Dedifferentiated amniotic fluid mesenchymal stem cell (primary cell): Measurements from ENCODE around the gene DSCAML1.

Experiments used
- DNase-seq: peaks from one replicate; pipeline ENCODE4 v3.0.0-alpha.2; 2016; ENCODE audit errors: extremely low spot score

The DSCAML1 gene

GRCh38 chr11:117521974-117522373 is 275.0 kb downstream of the DSCAML1 start:
- no peak for DNase-seq

DNA sequence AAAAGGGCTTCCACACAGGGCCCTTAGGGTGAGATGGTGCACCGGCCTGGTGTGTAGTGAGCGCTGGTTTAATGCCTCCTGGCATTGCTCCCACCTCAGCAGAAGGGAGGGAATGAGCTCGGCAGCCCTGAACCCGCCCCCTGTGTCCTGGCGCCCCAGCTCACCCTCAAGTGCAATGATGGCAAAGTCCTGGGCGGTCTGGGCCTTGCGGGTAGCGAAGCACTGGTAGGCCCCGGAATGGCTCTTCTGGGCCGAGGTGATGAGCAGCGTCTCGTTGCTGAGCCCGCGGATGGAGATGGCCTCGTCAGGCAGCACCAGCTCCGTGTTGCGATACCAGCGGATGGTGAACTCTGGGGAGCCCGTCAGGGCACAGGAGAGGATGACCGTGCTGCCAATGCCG is 276.1 kb downstream of the DSCAML1 start:
- no peak for DNase-seq

DNA sequence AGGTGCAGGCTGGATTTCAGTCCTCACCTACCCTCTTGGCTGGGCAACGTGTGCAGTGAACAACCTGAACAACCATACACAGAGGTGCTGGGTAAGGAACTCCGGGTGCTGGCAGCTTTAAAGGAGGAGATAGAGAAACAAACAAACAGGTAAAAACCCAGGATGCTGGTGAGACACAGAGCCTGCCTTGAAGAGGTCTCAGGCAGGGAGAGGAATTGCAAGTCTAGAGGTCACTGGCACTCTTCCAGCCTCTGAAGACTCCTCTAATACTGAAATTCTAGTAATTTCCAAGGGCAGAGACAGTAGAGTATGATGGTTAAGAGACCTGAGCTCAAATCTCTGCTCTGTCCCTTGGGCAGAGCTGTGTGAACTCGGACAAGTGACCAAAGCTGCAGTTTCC is 276.8 kb downstream of the DSCAML1 start:
- DNase-seq, result no peak

DNA sequence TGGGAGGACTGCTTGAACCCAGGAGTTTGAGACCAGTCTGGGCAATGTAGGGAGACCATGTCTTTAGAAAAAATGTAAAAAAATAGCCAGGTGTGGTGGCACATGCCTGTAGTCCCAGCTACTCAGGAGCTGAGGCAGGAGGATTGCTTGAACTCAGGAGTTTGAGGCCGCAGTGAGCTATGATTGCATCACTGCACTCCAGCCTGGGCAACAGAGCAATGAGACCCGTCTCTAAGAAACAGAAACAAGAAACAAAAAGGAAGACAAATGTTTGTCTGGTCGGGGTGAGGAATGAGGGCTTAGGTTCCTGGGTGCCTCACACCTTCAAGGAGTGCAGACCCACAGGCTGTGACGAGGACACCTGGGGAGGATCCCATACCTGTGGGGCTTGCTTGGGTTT is 277.4 kb downstream of the DSCAML1 start:
- DNase-seq, result no peak

- DNase-seq, result no peak
Observed at GRCh38 chr11:117519170-117519569, 277.8 kb downstream of the DSCAML1 start.

GRCh38 chr11:117518455-117518854 is 278.6 kb downstream of the DSCAML1 start:
- no peak for DNase-seq

DNA sequence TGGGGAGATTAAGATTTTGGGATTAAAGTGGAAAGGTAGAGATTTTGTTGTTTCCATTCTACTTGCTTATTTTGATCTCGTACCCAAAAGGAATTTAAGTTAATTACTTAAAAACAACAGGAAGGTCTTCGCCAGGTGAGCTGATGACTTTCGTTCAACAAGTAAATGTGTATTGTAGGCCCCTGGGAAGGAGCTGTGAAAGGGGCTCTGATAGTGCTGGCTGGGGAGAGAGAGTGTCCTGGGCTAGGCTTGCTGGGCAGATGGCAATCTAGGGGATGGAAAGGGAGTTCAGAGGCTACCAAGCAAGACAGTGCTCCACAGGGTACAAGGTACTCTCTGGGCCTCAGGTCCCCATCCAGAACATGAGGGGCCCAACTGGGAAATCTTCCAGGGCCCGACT is 279.9 kb downstream of the DSCAML1 start:
- DNase-seq, result no peak

DNA sequence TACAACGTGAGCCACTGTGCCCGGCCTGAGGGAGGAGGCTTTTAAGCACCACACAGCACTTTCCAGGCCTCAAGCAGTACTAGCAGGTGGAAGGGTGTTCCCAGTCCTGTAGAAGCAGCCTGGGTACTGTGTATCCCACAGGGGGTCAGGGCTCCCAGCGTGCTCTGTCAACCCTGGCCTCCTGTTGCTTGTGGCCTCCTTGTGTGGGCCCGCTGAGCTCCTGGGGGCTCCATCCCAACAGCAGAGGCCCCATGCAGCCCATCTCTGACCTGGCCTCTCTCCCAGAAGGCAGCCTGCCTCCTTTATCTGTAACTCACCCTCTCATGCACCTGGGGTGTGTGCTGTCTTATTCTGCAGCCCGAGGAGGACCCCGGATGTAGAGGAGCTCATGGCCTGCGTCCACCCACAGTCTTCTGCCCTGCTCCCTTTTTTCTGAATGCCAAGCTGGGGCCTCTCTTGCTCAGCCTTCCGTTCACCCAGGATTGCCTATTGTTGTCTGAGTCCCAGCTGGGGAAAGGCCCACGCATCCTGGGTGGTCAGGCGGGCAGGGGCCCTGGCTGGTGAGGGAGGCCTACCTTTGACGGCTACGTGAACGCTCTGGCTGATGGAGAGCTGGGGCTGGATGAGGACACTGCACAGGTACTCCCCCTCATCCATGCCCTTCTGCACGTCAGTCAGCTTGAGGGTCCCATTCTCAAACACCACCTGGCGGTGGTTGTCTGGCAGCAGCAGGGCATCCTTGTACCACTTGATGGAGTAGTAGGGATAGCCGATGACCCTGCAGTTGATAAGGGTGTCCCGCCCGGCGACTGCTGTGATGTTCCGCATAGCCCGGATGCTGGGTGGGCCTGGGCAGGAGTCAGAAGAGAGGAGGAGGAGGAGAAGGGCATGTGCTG is 280.9 kb downstream of the DSCAML1 start:
- no peak for DNase-seq

- DNase-seq, result no peak
Observed at GRCh38 chr11:117514256-117514655, 282.8 kb downstream of the DSCAML1 start.

- no peak for DNase-seq
Observed at GRCh38 chr11:117513666-117514065, 283.4 kb downstream of the DSCAML1 start.

DNA sequence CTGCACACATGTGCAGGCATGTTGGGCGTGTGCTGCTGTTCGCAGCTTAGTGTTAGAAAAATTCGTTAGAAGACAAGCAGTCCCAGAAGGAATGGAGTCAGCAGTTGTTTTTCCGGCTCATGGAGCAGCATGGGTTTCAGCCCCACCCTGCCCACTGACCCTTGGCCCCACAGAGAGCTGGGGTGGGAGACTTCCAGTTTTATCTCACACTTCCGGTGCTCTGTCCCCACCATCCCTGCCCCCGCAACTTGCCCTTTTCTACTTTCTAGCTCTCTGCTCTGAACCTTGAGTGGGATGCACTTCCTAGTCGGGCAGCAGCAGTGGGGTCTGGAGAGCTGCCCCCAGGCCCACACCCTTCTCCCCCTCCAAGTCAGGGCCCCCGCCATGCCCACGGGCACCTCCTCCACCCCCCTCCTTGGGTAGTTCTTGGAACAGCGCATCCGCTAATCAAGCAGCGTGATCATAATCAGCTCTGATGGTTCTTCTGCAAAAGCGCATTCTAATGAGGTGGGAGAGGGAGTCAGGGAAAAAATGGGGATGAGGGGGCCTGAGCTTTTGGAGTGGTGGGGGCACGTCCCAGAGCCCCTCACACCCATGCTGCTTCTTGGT is 285.0 kb downstream of the DSCAML1 start:
- DNase-seq, result no peak

DNA sequence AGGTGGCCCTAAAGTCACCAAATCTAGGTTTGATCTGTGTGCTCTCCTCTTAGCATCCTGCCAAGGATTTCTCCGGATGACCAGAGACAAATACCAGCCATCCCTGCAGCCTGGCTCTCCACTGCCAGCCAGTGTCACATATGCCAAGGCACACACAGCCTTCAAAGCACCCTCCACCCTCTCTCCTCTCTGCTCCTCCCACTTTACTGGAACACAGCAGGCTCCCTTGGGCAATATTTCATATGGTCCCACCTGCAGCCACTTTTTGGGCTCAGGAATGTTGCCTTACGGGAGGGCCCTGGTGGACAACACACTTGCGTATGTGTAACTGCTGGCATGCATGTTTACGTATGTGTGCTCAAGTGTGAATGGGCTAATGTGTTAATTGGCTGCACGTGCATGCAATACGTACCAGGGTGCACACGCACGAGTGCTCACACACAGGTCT is 285.5 kb downstream of the DSCAML1 start:
- DNase-seq, result no peak

GRCh38 chr11:117510646-117511045 is 286.4 kb downstream of the DSCAML1 start:
- DNase-seq, result no peak

- DNase-seq, result no peak
Observed at GRCh38 chr11:117509543-117509942, 287.5 kb downstream of the DSCAML1 start.

GRCh38 chr11:117506971-117507370 is 290.0 kb downstream of the DSCAML1 start:
- DNase-seq, result no peak

GRCh38 chr11:117505285-117505970 is 291.6 kb downstream of the DSCAML1 start:
- DNase-seq, result no peak

DNA sequence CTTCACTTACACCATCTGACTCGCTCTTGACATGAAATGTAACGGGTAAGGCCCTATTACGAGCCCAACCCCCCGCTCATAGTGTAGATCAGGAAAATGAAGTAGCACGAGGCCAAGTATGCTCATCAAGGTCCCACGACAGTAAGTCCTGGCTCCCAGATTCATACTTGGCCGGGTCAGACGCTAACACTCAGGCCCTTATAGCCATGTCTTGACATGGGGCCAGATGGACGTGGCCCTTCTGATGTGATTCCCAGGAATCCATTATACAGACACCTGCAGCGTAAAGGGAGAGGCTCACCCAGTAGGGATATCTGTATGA is 294.3 kb downstream of the DSCAML1 start:
- DNase-seq, result no peak

DNA sequence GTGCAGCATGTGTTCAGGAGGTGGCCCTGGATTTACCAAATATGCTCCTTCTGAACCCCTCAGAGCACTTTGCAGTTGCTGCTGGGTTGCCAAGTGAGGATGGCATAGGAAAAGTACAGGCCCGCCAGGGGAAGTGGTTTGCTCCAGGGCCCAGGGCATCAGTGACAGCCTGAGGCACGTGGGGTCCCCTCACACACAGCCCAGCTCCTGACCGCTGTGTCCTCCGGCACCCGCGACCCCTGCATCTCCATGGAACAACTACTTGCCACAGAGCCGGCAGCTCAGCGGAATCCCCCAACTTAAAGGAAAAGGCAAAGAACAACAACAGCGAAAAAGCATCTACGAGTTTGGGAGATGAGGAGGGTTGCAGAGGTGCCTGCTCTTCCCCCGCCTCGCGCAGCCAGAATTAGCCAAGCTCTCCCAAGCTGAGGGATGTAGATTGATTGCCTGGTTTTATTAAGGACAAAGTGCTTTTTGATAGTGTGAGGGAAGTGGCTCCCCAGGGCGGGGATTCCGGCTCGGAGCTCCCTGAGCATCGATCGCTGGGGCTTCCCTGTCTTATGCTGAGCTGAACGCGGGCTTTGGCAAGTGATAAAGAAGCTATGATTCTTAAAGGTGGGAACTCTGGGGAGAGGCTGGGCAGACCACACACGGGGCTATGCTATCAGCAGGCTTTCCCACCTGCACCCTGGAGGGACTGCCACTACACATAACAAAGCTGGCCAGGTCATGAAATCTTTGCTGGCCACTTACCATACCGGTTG is 294.8 kb downstream of the DSCAML1 start:
- no peak for DNase-seq

DNA sequence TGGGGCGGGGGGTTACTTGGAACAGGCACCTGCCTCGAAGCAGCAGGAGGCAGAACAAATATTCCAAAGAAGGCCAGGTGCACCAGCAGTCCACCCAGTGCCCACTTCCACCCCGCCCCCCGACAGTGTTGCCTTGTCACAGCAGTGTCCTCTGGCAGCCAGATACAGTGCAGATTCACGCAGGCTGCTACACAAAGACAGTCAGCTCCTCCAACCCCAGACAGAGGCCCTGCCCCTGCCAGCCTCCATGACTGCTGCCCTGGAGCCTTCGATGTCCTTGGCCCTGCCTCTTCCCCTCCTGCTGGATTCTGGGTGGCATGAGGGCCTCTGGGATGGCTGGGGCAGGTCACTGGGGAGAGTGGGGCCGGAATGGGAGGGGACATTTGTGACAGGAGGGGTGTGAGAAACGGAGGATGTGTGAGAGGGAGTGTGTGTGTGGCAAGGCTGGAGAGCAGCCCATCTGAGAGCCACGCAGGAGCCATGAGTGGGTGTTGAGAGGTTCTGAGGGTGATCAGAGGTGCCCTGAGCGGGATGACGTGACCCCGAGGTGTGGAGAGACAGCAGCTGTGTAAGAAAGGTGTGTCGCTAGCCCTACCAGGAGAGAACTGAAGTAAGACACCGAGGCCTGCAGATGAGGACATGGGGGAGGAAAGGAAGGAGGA is 295.6 kb downstream of the DSCAML1 start:
- no peak for DNase-seq

DNA sequence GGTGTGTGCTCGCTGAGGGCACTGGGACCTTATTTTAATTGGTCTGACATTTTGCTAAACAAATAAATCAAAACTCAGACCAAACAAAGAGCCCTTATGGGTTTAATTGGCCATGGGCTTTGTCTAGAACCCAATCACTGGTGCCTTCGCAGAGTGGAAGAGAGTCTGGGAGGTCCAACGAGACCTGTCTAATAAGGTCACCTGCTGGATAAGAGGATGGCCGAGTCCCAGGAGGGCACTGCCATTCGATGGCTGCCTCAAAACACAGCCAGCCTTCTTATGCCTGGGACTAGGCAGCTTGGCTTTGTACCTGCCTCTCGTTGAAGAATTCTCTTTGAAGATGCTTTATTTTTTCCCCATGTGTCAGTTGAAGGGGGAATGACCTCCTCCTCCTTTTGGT is 298.2 kb downstream of the DSCAML1 start:
- DNase-seq, result no peak

DNA sequence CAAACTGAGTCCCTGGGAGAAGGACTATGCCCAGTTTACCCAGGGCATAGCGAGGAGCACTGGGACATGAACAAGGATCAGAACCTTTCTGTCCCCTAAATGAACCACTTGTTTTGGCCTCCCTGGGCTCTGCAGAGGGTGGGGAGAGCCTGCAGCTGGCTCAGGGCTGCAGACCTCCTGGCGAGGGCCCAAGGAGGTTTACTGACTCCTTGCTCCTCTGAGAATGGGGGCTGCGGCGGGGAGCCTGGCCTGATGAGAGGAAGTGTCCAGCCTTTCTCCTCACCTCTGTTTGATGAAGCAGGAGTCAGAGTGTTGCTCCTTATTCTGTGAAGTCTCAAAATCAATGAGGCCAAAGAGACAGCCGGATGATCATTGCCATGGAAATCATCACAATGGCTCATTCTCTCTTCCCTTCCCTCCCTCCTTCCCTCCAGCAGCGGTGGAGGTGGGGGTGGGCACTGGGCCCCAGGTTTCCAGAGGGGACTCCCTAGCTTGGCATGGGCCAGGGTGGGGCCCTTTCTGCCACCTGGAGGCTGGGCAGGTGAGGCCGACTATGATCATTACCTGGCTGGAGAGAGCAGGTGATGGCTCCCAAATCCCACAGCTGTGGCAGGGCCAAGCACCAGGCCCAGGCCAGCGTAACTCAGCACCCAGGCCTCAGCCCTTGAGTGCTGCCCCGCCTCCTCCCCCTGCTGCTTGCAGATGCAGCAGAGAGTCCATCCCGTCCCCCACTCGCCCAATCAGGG is 299.6 kb downstream of the DSCAML1 start:
- no peak for DNase-seq
